HG03571 (cell line): Measurements from ENCODE around the gene MADD.
"Not testable (repeated sequence)": the region's sequence is repeated elsewhere in the genome, so short reads cannot be mapped to it uniquely, and the experiment has no call there.

ENCODE experiments used
- ATAC-seq: cut with Tn5 transposase; IDR thresholded peaks from one replicate; pipeline ENCODE4 v1.9.1; 2021; ENCODE audit not compliant: unreplicated experiment

Gene MADD

GRCh38 chr11:47274495-47275235 is 4.7 kb downstream of the MADD start:
- ATAC-seq, result no peak

GRCh38 chr11:47276923-47277322 is 7.0 kb downstream of the MADD start:
- no peak for ATAC-seq

- ATAC-seq, result no peak
Measured at GRCh38 chr11:47278058-47278457, 8.1 kb downstream of the MADD start.

GRCh38 chr11:47278769-47279168 is 8.8 kb downstream of the MADD start:
- ATAC-seq, result no peak

- no peak for ATAC-seq
Measured at GRCh38 chr11:47280099-47280498, 10.2 kb downstream of the MADD start.

GRCh38 chr11:47280860-47281259 is 10.9 kb downstream of the MADD start:
- ATAC-seq, result no peak

- no peak for ATAC-seq
Measured at GRCh38 chr11:47282462-47282861, 12.5 kb downstream of the MADD start.

GRCh38 chr11:47284151-47284550 is 14.2 kb downstream of the MADD start:
- ATAC-seq, result no peak

- no peak for ATAC-seq
Measured at GRCh38 chr11:47285969-47286770, 16.2 kb downstream of the MADD start.

GRCh38 chr11:47288066-47288465 is 18.1 kb downstream of the MADD start:
- ATAC-seq, result no peak

GRCh38 chr11:47289856-47290255 is 19.9 kb downstream of the MADD start:
- no peak for ATAC-seq

- no peak for ATAC-seq
Measured at GRCh38 chr11:47295385-47295784, 25.5 kb downstream of the MADD start.

GRCh38 chr11:47296045-47296444 is 26.1 kb downstream of the MADD start:
- no peak for ATAC-seq

GRCh38 chr11:47299078-47299477 is 29.1 kb downstream of the MADD start:
- ATAC-seq, result no peak

GRCh38 chr11:47302853-47303252 is 32.9 kb downstream of the MADD start:
- no peak for ATAC-seq

GRCh38 chr11:47305734-47306483 is 36.0 kb downstream of the MADD start:
- ATAC-seq, result no peak

- no peak for ATAC-seq
Measured at GRCh38 chr11:47306484-47306844, 36.5 kb downstream of the MADD start.

GRCh38 chr11:47308050-47308823 is 38.3 kb downstream of the MADD start:
- ATAC-seq, result no peak

GRCh38 chr11:47314992-47315391 is 45.1 kb downstream of the MADD start:
- ATAC-seq, result no peak

GRCh38 chr11:47316501-47316900 is 46.6 kb downstream of the MADD start:
- ATAC-seq, result not testable (repeated sequence)
